ENCODE data around the gene BLACAT1.

- TF ChIP-seq POLR2A (IDR thresholded peaks at IDR 0.05; ENCODE audit: control extremely low read depth in 1 of 2, low read depth in 2 of 2, low read length in 2 of 2) (no peak), USF2 (IDR thresholded peaks at IDR 0.05; ENCODE audit: low read length) (no peak), CTCF (IDR thresholded peaks at IDR 0.05; ENCODE audit: control extremely low read depth in 1 of 3, insufficient read depth in 1 of 3, low read depth in 1 of 3, low read length in 3 of 3) (no peak), EP300 (IDR thresholded peaks at IDR 0.05; ENCODE audit: borderline replicate concordance in 1 of 2, low read depth in 2 of 2, low read length in 2 of 2) (no peak), CBX5 (IDR thresholded peaks at IDR 0.05; ENCODE audit: low read depth, low read length) (no peak), JUN (IDR thresholded peaks at IDR 0.05; ENCODE audit: low read depth, low read length) (no peak), EZH2 (IDR thresholded peaks at IDR 0.05; ENCODE audit: low read depth, low read length, severe bottlenecking) (no peak), JUND (IDR thresholded peaks at IDR 0.05; ENCODE audit: low read length) (no peak), ATF3 (IDR thresholded peaks at IDR 0.05; ENCODE audit: insufficient read depth, low read depth, low read length) (no peak), RBBP5 (IDR thresholded peaks at IDR 0.05; ENCODE audit: borderline replicate concordance, low read depth, low read length) (no peak), CEBPB (IDR thresholded peaks at IDR 0.05; ENCODE audit: low read depth, low read length) (no peak), POLR2AphosphoS5 (IDR thresholded peaks at IDR 0.05; ENCODE audit: low read depth, low read length) (no peak), HDAC6 (IDR thresholded peaks at IDR 0.05; ENCODE audit: low read depth, low read length) (no peak)
These were observed 2.9 kb downstream of the BLACAT1 start for GRCh38 chr1:205452933-205453332.
